NCI-H524 treated with DMSO at 0.1 percent for 48 hours (cell line): Measurements from ENCODE around the gene TRIM8.

Experiments used
- DNase-seq: peaks from one replicate; lab custom pipeline; 2025; lab: John Stamatoyannopoulos, UW

TRIM8 gene

GRCh38 chr10:102701796-102702195 is 57.5 kb downstream of the TRIM8 start:
- DNase-seq: no peak

- DNase-seq: no peak
Observed at GRCh38 chr10:102702742-102703141, 58.5 kb downstream of the TRIM8 start.

DNA sequence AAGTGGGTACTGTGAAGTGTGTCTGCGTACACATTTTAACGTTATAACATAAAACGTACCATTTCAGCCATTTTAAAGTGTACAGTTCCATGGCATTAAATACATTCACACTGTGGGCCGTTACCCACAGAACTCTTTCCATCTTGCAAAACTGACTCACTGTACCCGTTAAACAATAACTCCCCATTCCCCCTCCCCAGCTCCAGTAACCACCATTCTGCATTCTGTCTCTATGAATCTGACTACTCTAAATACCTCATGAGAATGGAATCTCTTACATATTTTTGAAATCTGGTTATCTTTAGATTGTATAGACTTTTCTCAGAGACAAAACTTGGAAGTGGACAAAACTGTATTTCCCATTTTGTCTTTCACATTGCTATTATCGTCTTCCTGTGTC is 60.6 kb downstream of the TRIM8 start:
- no peak for DNase-seq

- DNase-seq: no peak
Observed at GRCh38 chr10:102705531-102705930, 61.3 kb downstream of the TRIM8 start.
